Neural cell (in vitro differentiated cells): ENCODE data around the gene PDIA2. TPM values are rescaled to one million over a fixed set of nuclear protein-coding genes. Genes with fewer than 3 reads are reported as not detected.

Experiments used
- H2AFZ ChIP-seq: fragments of 200-600, 300-800 bp; sonication (generic), shearing (Covaris generic); 2 replicates; pipeline ENCODE4 v1.6.0; 2014; ENCODE audit warnings: low read depth, mild to moderate bottlenecking, antibody characterized with exemption, low read length, moderate library complexity
- H3F3A ChIP-seq: fragments of 200-600 bp; shearing (Covaris generic); 2 replicates; pipeline ENCODE4 v1.6.1; 2016; ENCODE audit warnings: mild to moderate bottlenecking, moderate library complexity, mixed read lengths, antibody characterized with exemption, low read length; ENCODE audit not compliant: insufficient read depth, poor library complexity, severe bottlenecking
- H3K27ac ChIP-seq: fragments of 200-600, 300-800 bp; sonication (generic), shearing (Covaris generic); 2 replicates; pipeline ENCODE4 v1.5.1; 2014; ENCODE audit warnings: mild to moderate bottlenecking, low read length, moderate library complexity
- H3K27me3 ChIP-seq: fragments of 300-800, 200-600 bp; sonication (generic), shearing (Covaris generic); 2 replicates; pipeline ENCODE4 v1.6.0; 2014; ENCODE audit warnings: mild to moderate bottlenecking, low read depth, low read length, moderate library complexity; ENCODE audit not compliant: insufficient read depth
- H3K36me3 ChIP-seq: fragments of 300-800, 200-600 bp; sonication (generic), shearing (Covaris generic); 2 replicates; pipeline ENCODE4 v1.5.1; 2014; ENCODE audit warnings: mild to moderate bottlenecking, antibody characterized with exemption, low read length, moderate library complexity; ENCODE audit not compliant: insufficient read depth
- H3K4me2 ChIP-seq: fragments of 300-800, 200-600 bp; sonication (generic), shearing (Covaris generic); 2 replicates; pipeline ENCODE4 v1.6.0; 2014; ENCODE audit warnings: mild to moderate bottlenecking, low read length
- H3K4me3 ChIP-seq: fragments of 300-800, 200-600 bp; sonication (generic), shearing (Covaris generic); 2 replicates; pipeline ENCODE4 v1.5.1; 2014; ENCODE audit warnings: mild to moderate bottlenecking, low read length, moderate library complexity
- H3K79me2 ChIP-seq: fragments of 200-600 bp; shearing (Covaris generic); replicated peaks from 2 replicates; pipeline ENCODE4 v1.6.0; 2014; ENCODE audit warnings: mild to moderate bottlenecking, low read length, moderate library complexity; ENCODE audit not compliant: insufficient read depth
- H3K9ac ChIP-seq: fragments of 300-800, 200-600 bp; sonication (generic), shearing (Covaris generic); 2 replicates; pipeline ENCODE4 v1.6.1; 2016; ENCODE audit warnings: mild to moderate bottlenecking, low read length, mixed read lengths
- H3K9me2 ChIP-seq: fragments of 200-600 bp; shearing (Covaris generic); 2 replicates; pipeline ENCODE4 v1.6.1; 2016; ENCODE audit warnings: mild to moderate bottlenecking, low read length, mixed read lengths; ENCODE audit not compliant: insufficient read depth
- H3K9me3 ChIP-seq: fragments of 200-600, 300-800 bp; sonication (generic), shearing (Covaris generic); 2 replicates; pipeline ENCODE4 v1.6.1; 2016; ENCODE audit warnings: mild to moderate bottlenecking, mixed run types, low read length, moderate library complexity, mixed read lengths
- H4K20me1 ChIP-seq: fragments of 200-600 bp; shearing (Covaris generic); 2 replicates; pipeline ENCODE4 v1.6.1; 2016; ENCODE audit warnings: mild to moderate bottlenecking, mixed run types; ENCODE audit not compliant: insufficient read depth
- CTCF ChIP-seq: fragments of 450-650 bp; IDR thresholded peaks from 2 replicates; pipeline ENCODE4 v1.5.1; 2014; ENCODE audit warnings: antibody characterized with exemption, mild to moderate bottlenecking, moderate library complexity; ENCODE audit not compliant: poor library complexity, severe bottlenecking
- EP300 ChIP-seq: fragments of 450-650 bp; conservative IDR thresholded peaks from 2 replicates; pipeline ENCODE4 v1.6.1; 2014; ENCODE audit warnings: antibody characterized with exemption, mild to moderate bottlenecking, moderate library complexity; ENCODE audit not compliant: poor library complexity, severe bottlenecking
- EZH2 ChIP-seq: fragments of 200-600, 300-800 bp; shearing (Covaris generic), sonication (generic); IDR thresholded peaks from 2 replicates; pipeline ENCODE4 v1.6.1; 2014; ENCODE audit warnings: antibody characterized with exemption, low read length, borderline replicate concordance, mild to moderate bottlenecking; ENCODE audit not compliant: insufficient read depth, poor library complexity, severe bottlenecking
- MXI1 ChIP-seq: fragments of 450-650 bp; conservative IDR thresholded peaks from 2 replicates; pipeline ENCODE4 v1.6.1; 2014; ENCODE audit warnings: antibody characterized with exemption, mild to moderate bottlenecking; ENCODE audit not compliant: poor library complexity, severe bottlenecking
- POLR2AphosphoS5 ChIP-seq: IDR thresholded peaks from 2 replicates; pipeline ENCODE4 v1.6.1; 2012
- RAD21 ChIP-seq: fragments of 450-650 bp; conservative IDR thresholded peaks from 2 replicates; pipeline ENCODE4 v1.6.1; 2014; ENCODE audit warnings: antibody characterized with exemption, mild to moderate bottlenecking, moderate library complexity
- SMC3 ChIP-seq: fragments of 450-650 bp; conservative IDR thresholded peaks from 2 replicates; pipeline ENCODE4 v1.6.1; 2014; ENCODE audit warnings: antibody characterized with exemption, mild to moderate bottlenecking, moderate library complexity; ENCODE audit not compliant: poor library complexity
- TAF1 ChIP-seq: IDR thresholded peaks from 2 replicates; pipeline ENCODE4 v1.6.1; 2012; ENCODE audit warnings: low read depth
- polyA plus RNA-seq: library from polyadenylated mRNA; depleted of rRNA; stranded (reverse); fragments of >200 nt; gene quantifications from 2 replicates; pipeline ENCODE4 v1.2.3, GENCODE V29; 2014
- TF ChIP-seq, protein P1 (sequence below): IDR thresholded peaks from 2 replicates; pipeline ENCODE4 v1.6.1; 2012; ENCODE audit warnings: borderline replicate concordance

PDIA2 gene
- polyA plus RNA-seq, 1 donor from 2014 or later = 109 TPM

- Histone ChIP-seq H3K9me3 (no peaks in the 10 kb centered on the region), H3K36me3 (no peaks in the 10 kb centered on the region), H3K4me2 (no peak overlapping the region), H3K27ac (no peak overlapping the region), H3K79me2 (no peaks in the 10 kb centered on the region), H3K27me3 (no peaks in the 10 kb centered on the region), H4K20me1 (no peaks in the 10 kb centered on the region), H3K4me3 (no peak overlapping the region), H3F3A (no peaks in the 10 kb centered on the region), H2AFZ (no peak overlapping the region), H3K9ac (no peak overlapping the region), H3K9me2 (no peaks in the 10 kb centered on the region)
- TF ChIP-seq RAD21 (no peak), CTCF (no peak), TAF1 (no peak), MXI1 (no peak), EP300 (no peak), SMC3 (no peak), POLR2AphosphoS5 (no peak), EZH2 (no peak)
- TF ChIP-seq, protein P1, sequence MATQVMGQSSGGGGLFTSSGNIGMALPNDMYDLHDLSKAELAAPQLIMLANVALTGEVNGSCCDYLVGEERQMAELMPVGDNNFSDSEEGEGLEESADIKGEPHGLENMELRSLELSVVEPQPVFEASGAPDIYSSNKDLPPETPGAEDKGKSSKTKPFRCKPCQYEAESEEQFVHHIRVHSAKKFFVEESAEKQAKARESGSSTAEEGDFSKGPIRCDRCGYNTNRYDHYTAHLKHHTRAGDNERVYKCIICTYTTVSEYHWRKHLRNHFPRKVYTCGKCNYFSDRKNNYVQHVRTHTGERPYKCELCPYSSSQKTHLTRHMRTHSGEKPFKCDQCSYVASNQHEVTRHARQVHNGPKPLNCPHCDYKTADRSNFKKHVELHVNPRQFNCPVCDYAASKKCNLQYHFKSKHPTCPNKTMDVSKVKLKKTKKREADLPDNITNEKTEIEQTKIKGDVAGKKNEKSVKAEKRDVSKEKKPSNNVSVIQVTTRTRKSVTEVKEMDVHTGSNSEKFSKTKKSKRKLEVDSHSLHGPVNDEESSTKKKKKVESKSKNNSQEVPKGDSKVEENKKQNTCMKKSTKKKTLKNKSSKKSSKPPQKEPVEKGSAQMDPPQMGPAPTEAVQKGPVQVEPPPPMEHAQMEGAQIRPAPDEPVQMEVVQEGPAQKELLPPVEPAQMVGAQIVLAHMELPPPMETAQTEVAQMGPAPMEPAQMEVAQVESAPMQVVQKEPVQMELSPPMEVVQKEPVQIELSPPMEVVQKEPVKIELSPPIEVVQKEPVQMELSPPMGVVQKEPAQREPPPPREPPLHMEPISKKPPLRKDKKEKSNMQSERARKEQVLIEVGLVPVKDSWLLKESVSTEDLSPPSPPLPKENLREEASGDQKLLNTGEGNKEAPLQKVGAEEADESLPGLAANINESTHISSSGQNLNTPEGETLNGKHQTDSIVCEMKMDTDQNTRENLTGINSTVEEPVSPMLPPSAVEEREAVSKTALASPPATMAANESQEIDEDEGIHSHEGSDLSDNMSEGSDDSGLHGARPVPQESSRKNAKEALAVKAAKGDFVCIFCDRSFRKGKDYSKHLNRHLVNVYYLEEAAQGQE = no peak
Observed at GRCh38 chr16:301235-301634, 18.3 kb downstream of the PDIA2 start.

GRCh38 chr16:301950-302349 lies 19.0 kb downstream of the PDIA2 start:
- H3K36me3 ChIP-seq = no peaks in the 10 kb centered on the region
- H2AFZ ChIP-seq = no peak overlapping the region
- H3K4me2 ChIP-seq = no peak overlapping the region
- no peaks in the 10 kb centered on the region for H3K9me2 ChIP-seq
- H3F3A ChIP-seq = no peaks in the 10 kb centered on the region
- no peak overlapping the region for H3K9ac ChIP-seq
- H3K9me3 ChIP-seq = no peaks in the 10 kb centered on the region
- H3K79me2 ChIP-seq = no peaks in the 10 kb centered on the region
- H3K4me3 ChIP-seq = no peak overlapping the region
- no peak overlapping the region for H3K27ac ChIP-seq
- TF ChIP-seq MXI1 = no peak
- TF ChIP-seq, protein P1 = no peak
- TF ChIP-seq POLR2AphosphoS5 = no peak
- no peak for TF ChIP-seq EZH2
- no peak for TF ChIP-seq SMC3
- no peak for TF ChIP-seq RAD21
- no peak for TF ChIP-seq EP300
- TF ChIP-seq CTCF = no peak
- TF ChIP-seq TAF1 = no peak
- H3K27me3 ChIP-seq = no peaks in the 10 kb centered on the region
- H4K20me1 ChIP-seq = no peaks in the 10 kb centered on the region
